Glutamatergic neuron (in vitro differentiated cells): ENCODE data around the gene CDH26. TPM values are rescaled to one million over a fixed set of nuclear protein-coding genes. Genes with fewer than 3 reads are reported as not detected.

Experiments used
- DNase-seq: peaks from one replicate; pipeline ENCODE4 v3.0.0; 2022
- H3K27ac Mint-ChIP-seq: one replicate; pipeline ENCODE4 v1.8.0; 2020; ENCODE audit warnings: mild to moderate bottlenecking, mixed read lengths, inconsistent platforms; ENCODE audit not compliant: unreplicated experiment
- H3K27me3 Mint-ChIP-seq: one replicate; pipeline ENCODE4 v1.8.0; 2020; ENCODE audit warnings: mild to moderate bottlenecking, moderate library complexity, mixed read lengths, inconsistent platforms; ENCODE audit not compliant: unreplicated experiment
- H3K36me3 Mint-ChIP-seq: one replicate; pipeline ENCODE4 v1.8.0; 2020; ENCODE audit warnings: mild to moderate bottlenecking, mixed read lengths, inconsistent platforms; ENCODE audit not compliant: unreplicated experiment
- H3K4me1 Mint-ChIP-seq: one replicate; pipeline ENCODE4 v1.8.0; 2020; ENCODE audit warnings: mild to moderate bottlenecking, low read depth, mixed read lengths, inconsistent platforms; ENCODE audit not compliant: unreplicated experiment
- H3K4me3 Mint-ChIP-seq: one replicate; pipeline ENCODE4 v1.8.0; 2020; ENCODE audit warnings: mild to moderate bottlenecking, mixed read lengths, inconsistent platforms; ENCODE audit not compliant: unreplicated experiment
- H3K9me3 Mint-ChIP-seq: one replicate; pipeline ENCODE4 v1.8.0; 2020; ENCODE audit warnings: mild to moderate bottlenecking, moderate library complexity, mixed read lengths, inconsistent platforms; ENCODE audit not compliant: unreplicated experiment
- CTCF ChIP-seq: fragments of 200-600 bp; sonication (generic); IDR thresholded peaks from one replicate; pipeline ENCODE4 v1.5.0; 2021; ENCODE audit not compliant: partially characterized antibody, unreplicated experiment
- total RNA-seq: library from RNA; stranded (reverse); fragmentation: NEBNext Ultra II Directional; extraction: Animal tissue kit (Norgen Biotek cat#: 25700); gene quantifications from one replicate; pipeline ENCODE4 v1.2.1, GENCODE V29; 2021; ENCODE audit not compliant: unreplicated experiment

The CDH26 gene
- total RNA-seq, 1 donor from 2014 or later = 0.76 TPM

- H3K36me3 Mint-ChIP-seq = no peaks in the 10 kb centered on the region
- TF ChIP-seq CTCF = no peak
- peaks cover 2% of the 10 kb centered on the region for H3K27me3 Mint-ChIP-seq
- no peak for DNase-seq
- no peak overlapping the region for H3K4me3 Mint-ChIP-seq
- no peak overlapping the region for H3K27ac Mint-ChIP-seq
- no peaks in the 10 kb centered on the region for H3K4me1 Mint-ChIP-seq
- H3K9me3 Mint-ChIP-seq = peaks cover 1% of the 10 kb centered on the region
These were observed 51.8 kb downstream of the CDH26 start for GRCh38 chr20:60009826-60010616.

- Mint-ChIP-seq H3K27me3 (peaks cover 2% of the 10 kb centered on the region), H3K4me3 (no peak overlapping the region), H3K36me3 (peaks cover 5% of the 10 kb centered on the region), H3K4me1 (no peaks in the 10 kb centered on the region), H3K9me3 (peaks cover 1% of the 10 kb centered on the region), H3K27ac (no peak overlapping the region)
- TF ChIP-seq CTCF = no peak
- DNase-seq = no peak
These were observed 52.7 kb downstream of the CDH26 start for GRCh38 chr20:60010689-60011458.

- Mint-ChIP-seq H3K27ac (no peak overlapping the region), H3K4me1 (no peaks in the 10 kb centered on the region), H3K4me3 (no peak overlapping the region), H3K9me3 (peaks cover 1% of the 10 kb centered on the region), H3K36me3 (peaks cover 6% of the 10 kb centered on the region), H3K27me3 (peaks cover 2% of the 10 kb centered on the region)
- no peak for DNase-seq
- TF ChIP-seq CTCF = no peak
These were observed 53.6 kb downstream of the CDH26 start for GRCh38 chr20:60011512-60012507.

- no peak for DNase-seq
- H3K36me3 Mint-ChIP-seq = peaks cover 6% of the 10 kb centered on the region
- no peak for TF ChIP-seq CTCF
- peaks cover 2% of the 10 kb centered on the region for H3K27me3 Mint-ChIP-seq
- H3K27ac Mint-ChIP-seq = no peak overlapping the region
- H3K9me3 Mint-ChIP-seq = peaks cover 1% of the 10 kb centered on the region
- no peak overlapping the region for H3K4me3 Mint-ChIP-seq
- no peaks in the 10 kb centered on the region for H3K4me1 Mint-ChIP-seq
These were observed 55.3 kb downstream of the CDH26 start for GRCh38 chr20:60013296-60014139.
